OCI-LY1 (cell line): ENCODE data around the gene GAPDH.

ENCODE experiments used
- H2AFZ ChIP-seq: fragments of 200-600 bp; sonication (generic), shearing (Covaris generic); 2 replicates; pipeline ENCODE4 v1.6.0; 2014; ENCODE audit warnings: antibody characterized with exemption, mild to moderate bottlenecking, low read length
- H3F3A ChIP-seq: fragments of 200-600 bp; sonication (generic), shearing (Covaris generic); 2 replicates; pipeline ENCODE4 v1.6.0; 2014; ENCODE audit warnings: mild to moderate bottlenecking, antibody characterized with exemption, low read length, moderate library complexity; ENCODE audit not compliant: insufficient read depth
- H3K27ac ChIP-seq: fragments of 200-600 bp; sonication (generic); 2 replicates; pipeline ENCODE4 v1.5.1; 2014; ENCODE audit warnings: low read length, mixed run types, mild to moderate bottlenecking, low read depth; ENCODE audit not compliant: poor library complexity, severe bottlenecking
- H3K27me3 ChIP-seq: fragments of 200-600 bp; sonication (generic); 2 replicates; pipeline ENCODE4 v1.6.0; 2014; ENCODE audit warnings: antibody characterized with exemption, mild to moderate bottlenecking, low read length, moderate library complexity; ENCODE audit not compliant: insufficient read depth
- H3K36me3 ChIP-seq: fragments of 200-600 bp; sonication (generic); 2 replicates; pipeline ENCODE4 v1.6.1; 2014; ENCODE audit warnings: mild to moderate bottlenecking, antibody characterized with exemption, low read length, moderate library complexity, mixed read lengths; ENCODE audit not compliant: insufficient read depth
- H3K4me1 ChIP-seq: fragments of 200-600 bp; sonication (generic); 2 replicates; pipeline ENCODE4 v1.5.1; 2014; ENCODE audit warnings: mild to moderate bottlenecking, low read length, moderate library complexity; ENCODE audit not compliant: insufficient read depth, severe bottlenecking
- H3K4me2 ChIP-seq: fragments of 200-600 bp; sonication (generic), shearing (Covaris generic); 2 replicates; pipeline ENCODE4 v1.6.1; 2014; ENCODE audit warnings: low read length
- H3K4me3 ChIP-seq: fragments of 200-600 bp; sonication (generic); 2 replicates; pipeline ENCODE4 v1.5.1; 2014; ENCODE audit warnings: low read length, low read depth, mild to moderate bottlenecking, mixed read lengths; ENCODE audit not compliant: poor library complexity, severe bottlenecking
- H3K79me2 ChIP-seq: fragments of 200-600 bp; shearing (Covaris generic); 2 replicates; pipeline ENCODE4 v1.6.1; 2016; ENCODE audit warnings: mixed run types, low read length, mixed read lengths; ENCODE audit not compliant: insufficient read depth
- H3K9ac ChIP-seq: fragments of 200-600 bp; sonication (generic), shearing (Covaris generic); 2 replicates; pipeline ENCODE4 v1.6.1; 2014; ENCODE audit warnings: mild to moderate bottlenecking, low read length, mixed read lengths
- H3K9me2 ChIP-seq: fragments of 200-600 bp; sonication (generic), shearing (Covaris generic); 2 replicates; pipeline ENCODE4 v1.6.1; 2014; ENCODE audit warnings: low read depth, mild to moderate bottlenecking, low read length, mixed read lengths
- H3K9me3 ChIP-seq: fragments of 200-600 bp; shearing (Covaris generic); 2 replicates; pipeline ENCODE4 v1.6.1; 2014; ENCODE audit warnings: low read length, mixed read lengths
- H4K20me1 ChIP-seq: fragments of 200-600 bp; sonication (generic), shearing (Covaris generic); 2 replicates; pipeline ENCODE4 v1.6.0; 2016; ENCODE audit warnings: mild to moderate bottlenecking, low read length; ENCODE audit not compliant: insufficient read depth
- EZH2 ChIP-seq: fragments of 200-600 bp; sonication (generic), shearing (Covaris generic); IDR thresholded peaks from 2 replicates; pipeline ENCODE4 v1.8.0; 2017; ENCODE audit warnings: borderline replicate concordance, mixed run types, mild to moderate bottlenecking, antibody characterized with exemption, low read length, moderate library complexity, mixed read lengths
- TF ChIP-seq, protein P1 (sequence below): fragments of 200-600 bp; sonication (generic), shearing (Covaris generic); IDR thresholded peaks from 2 replicates; pipeline ENCODE4 v1.5.1; 2017; ENCODE audit warnings: mild to moderate bottlenecking, antibody characterized with exemption, low read length, moderate library complexity, mixed read lengths

Gene GAPDH

DNA sequence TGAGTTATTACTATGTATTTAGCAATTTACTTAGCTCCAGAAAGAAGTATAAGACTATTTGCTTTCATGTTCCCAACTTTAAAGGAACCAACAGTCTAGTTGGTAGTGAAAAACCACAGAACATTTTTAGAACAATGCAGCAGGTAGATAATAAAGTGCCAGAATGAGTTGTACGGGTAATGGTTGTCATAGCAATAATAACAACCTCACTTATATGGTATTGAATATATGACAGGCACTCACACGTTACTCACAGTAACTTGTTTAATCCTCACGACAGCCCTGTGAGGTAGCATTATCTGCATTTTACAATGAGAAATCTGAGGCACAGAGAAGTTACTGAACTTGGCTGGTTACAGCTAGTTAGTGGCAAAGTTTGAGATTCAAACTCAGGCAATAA is 10.6 kb upstream of the GAPDH start:
- H3K27ac ChIP-seq, result no peak overlapping the region

DNA sequence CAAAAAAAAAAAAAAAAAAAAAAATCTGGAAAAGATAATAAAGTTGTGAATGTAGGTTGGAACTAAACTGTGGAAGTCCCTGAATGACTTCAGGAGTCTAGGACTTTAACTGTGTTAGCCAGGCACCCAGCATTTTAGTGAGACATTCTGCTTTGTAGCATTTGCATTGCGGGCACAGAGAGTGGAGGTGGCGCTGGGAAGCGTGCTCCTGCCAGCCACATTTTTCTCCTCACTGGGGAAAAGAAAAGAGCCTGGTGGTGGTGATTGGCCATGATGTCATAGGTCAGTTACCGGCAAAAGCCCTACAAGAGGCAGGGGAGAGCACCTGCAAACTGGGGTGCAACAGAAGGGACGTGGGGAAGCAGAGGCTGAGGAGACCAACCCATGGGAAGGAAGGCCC is 9.7 kb upstream of the GAPDH start:
- no peaks in the 10 kb centered on the region for H3K9me2 ChIP-seq
- no peaks in the 10 kb centered on the region for H3F3A ChIP-seq
- TF ChIP-seq, protein P1, sequence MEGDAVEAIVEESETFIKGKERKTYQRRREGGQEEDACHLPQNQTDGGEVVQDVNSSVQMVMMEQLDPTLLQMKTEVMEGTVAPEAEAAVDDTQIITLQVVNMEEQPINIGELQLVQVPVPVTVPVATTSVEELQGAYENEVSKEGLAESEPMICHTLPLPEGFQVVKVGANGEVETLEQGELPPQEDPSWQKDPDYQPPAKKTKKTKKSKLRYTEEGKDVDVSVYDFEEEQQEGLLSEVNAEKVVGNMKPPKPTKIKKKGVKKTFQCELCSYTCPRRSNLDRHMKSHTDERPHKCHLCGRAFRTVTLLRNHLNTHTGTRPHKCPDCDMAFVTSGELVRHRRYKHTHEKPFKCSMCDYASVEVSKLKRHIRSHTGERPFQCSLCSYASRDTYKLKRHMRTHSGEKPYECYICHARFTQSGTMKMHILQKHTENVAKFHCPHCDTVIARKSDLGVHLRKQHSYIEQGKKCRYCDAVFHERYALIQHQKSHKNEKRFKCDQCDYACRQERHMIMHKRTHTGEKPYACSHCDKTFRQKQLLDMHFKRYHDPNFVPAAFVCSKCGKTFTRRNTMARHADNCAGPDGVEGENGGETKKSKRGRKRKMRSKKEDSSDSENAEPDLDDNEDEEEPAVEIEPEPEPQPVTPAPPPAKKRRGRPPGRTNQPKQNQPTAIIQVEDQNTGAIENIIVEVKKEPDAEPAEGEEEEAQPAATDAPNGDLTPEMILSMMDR, result no peak
- no peak for TF ChIP-seq EZH2
- no peaks in the 10 kb centered on the region for H4K20me1 ChIP-seq
- no peak overlapping the region for H3K4me2 ChIP-seq
- no peaks in the 10 kb centered on the region for H3K27me3 ChIP-seq
- H3K4me1 ChIP-seq, result no peaks in the 10 kb centered on the region
- no peak overlapping the region for H3K4me3 ChIP-seq
- no peaks in the 10 kb centered on the region for H3K9me3 ChIP-seq
- H3K79me2 ChIP-seq, result no peaks in the 10 kb centered on the region
- peaks cover 99% of the 10 kb centered on the region for H3K36me3 ChIP-seq
- H2AFZ ChIP-seq, result no peak overlapping the region
- H3K27ac ChIP-seq, result no peak overlapping the region
- no peak overlapping the region for H3K9ac ChIP-seq

More for the DNA sequence above, 10.6 kb upstream of the GAPDH start:
- no peaks in the 10 kb centered on the region for H4K20me1 ChIP-seq
- peaks cover 97% of the 10 kb centered on the region for H3K36me3 ChIP-seq
- H3K9me3 ChIP-seq, result no peaks in the 10 kb centered on the region
- TF ChIP-seq, protein P1, result no peak
- TF ChIP-seq EZH2, result no peak
- no peaks in the 10 kb centered on the region for H3K79me2 ChIP-seq
- H3K9me2 ChIP-seq, result no peaks in the 10 kb centered on the region
- H3K4me1 ChIP-seq, result no peaks in the 10 kb centered on the region
- no peaks in the 10 kb centered on the region for H3F3A ChIP-seq
- H3K27me3 ChIP-seq, result no peaks in the 10 kb centered on the region
- H2AFZ ChIP-seq, result no peak overlapping the region
- H3K9ac ChIP-seq, result no peak overlapping the region
- no peak overlapping the region for H3K4me3 ChIP-seq
- H3K4me2 ChIP-seq, result no peak overlapping the region

DNA sequence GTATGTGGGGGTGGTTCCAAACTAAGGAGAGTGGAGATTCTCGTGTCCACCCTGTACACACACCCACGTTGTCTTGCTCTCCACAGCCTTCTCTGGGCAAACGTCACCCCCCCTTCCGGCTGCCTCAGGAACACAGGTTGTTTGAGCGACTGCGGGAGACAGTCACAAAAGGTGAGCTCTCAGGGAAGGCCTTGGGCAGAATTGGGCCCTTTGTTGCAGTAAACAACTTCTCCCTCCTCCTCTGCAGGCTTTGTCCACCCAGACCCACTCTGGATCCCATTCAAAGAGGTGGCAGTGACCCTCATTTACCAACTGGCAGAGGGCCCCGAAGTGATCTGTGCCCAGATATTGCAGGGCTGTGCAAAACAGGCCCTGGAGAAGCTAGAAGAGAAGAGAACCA is 8.1 kb upstream of the GAPDH start:
- Histone ChIP-seq H2AFZ (no peak overlapping the region), H3K27ac (no peak overlapping the region), H3K79me2 (no peaks in the 10 kb centered on the region), H3K9ac (no peak overlapping the region), H4K20me1 (no peaks in the 10 kb centered on the region), H3K4me3 (no peak overlapping the region), H3K9me3 (no peaks in the 10 kb centered on the region), H3K4me2 (no peak overlapping the region), H3K9me2 (no peaks in the 10 kb centered on the region), H3F3A (no peaks in the 10 kb centered on the region), H3K36me3 (peaks cover 100% of the 10 kb centered on the region), H3K4me1 (no peaks in the 10 kb centered on the region), H3K27me3 (no peaks in the 10 kb centered on the region)
- TF ChIP-seq EZH2, result no peak
- TF ChIP-seq, protein P1, result no peak
